Spleen (tissue), 11 donors: ENCODE data around the gene FGF14. TPM values are rescaled to one million over a fixed set of nuclear protein-coding genes. Genes with fewer than 3 reads are reported as not detected.

Source experiments
- DNase-seq: peaks from one replicate; pipeline ENCODE4 v3.0.0-alpha.2; 2020
- H3K27ac ChIP-seq, 8 donors: fragments of 200-600 bp; sonication (generic) in 7 of 8; 1 replicate in 4 of 8; 2 replicates in 4 of 8; pipeline versions ENCODE4 v1.5.0 to v1.8.0; 2016 to 2021; ENCODE audit warnings: inconsistent platforms in 4 of 8, mild to moderate bottlenecking in 4 of 8, moderate library complexity in 1 of 8
- H3K27me3 ChIP-seq, 7 donors: fragments of 200-600 bp; sonication (generic) in 6 of 7; replicated peaks in 1 of 7; 1 replicate in 4 of 7; 2 replicates in 3 of 7; pipeline versions ENCODE4 v1.5.0 to v1.8.0; 2016 to 2021; ENCODE audit warnings: inconsistent platforms in 3 of 7, mild to moderate bottlenecking in 1 of 7
- H3K36me3 ChIP-seq, 6 donors: fragments of 200-600 bp; sonication (generic) in 5 of 6; 1 replicate in 4 of 6; 2 replicates in 2 of 6; pipeline versions ENCODE4 v1.5.0 to v1.8.0; 2016 to 2021; ENCODE audit warnings: inconsistent platforms in 2 of 6
- H3K4me1 ChIP-seq, 6 donors: fragments of 200-600 bp; sonication (generic) in 5 of 6; 1 replicate in 3 of 6; 2 replicates in 3 of 6; pipeline versions ENCODE4 v1.5.0 to v1.8.0; 2016 to 2021; ENCODE audit warnings: inconsistent platforms in 3 of 6
- H3K4me3 ChIP-seq, 8 donors: fragments of 200-600 bp; sonication (generic) in 7 of 8; 1 replicate in 4 of 8; 2 replicates in 4 of 8; pipeline versions ENCODE4 v1.5.0 to v1.8.0; 2016 to 2021; ENCODE audit warnings: inconsistent platforms in 4 of 8, mild to moderate bottlenecking in 4 of 8, moderate library complexity in 2 of 8
- H3K9me3 ChIP-seq, 8 donors: fragments of 200-600 bp; sonication (generic) in 7 of 8; 1 replicate in 4 of 8; 2 replicates in 4 of 8; pipeline versions ENCODE4 v1.5.0 to v1.8.0; 2016 to 2021; ENCODE audit warnings: inconsistent platforms in 4 of 8
- POLR2A ChIP-seq, 3 donors: fragments of 450-650 bp; IDR thresholded peaks; one replicate each; pipeline ENCODE4 v1.5.1; 2017; ENCODE audit warnings: antibody characterized with exemption in 3 of 3, mild to moderate bottlenecking in 1 of 3
- POLR2AphosphoS5 ChIP-seq, 3 donors: sonication (generic); formaldehyde crosslinking; IDR thresholded peaks; one replicate each; pipeline ENCODE4 v1.5.1; 2017; ENCODE audit warnings: antibody characterized with exemption in 3 of 3
- WGBS, 5 donors: extraction: QIAGEN DNeasy Blood & Tissue Kit in 3 of 5; methylation state at CpG; one replicate each; pipeline versions ENCODE4 v1.1.5 to v1.1.7; 2013 to 2018; 5-methylcytosine and 5-hydroxymethylcytosine counted together
- intact Hi-C: fragments of 100-400 bp; cut with DNase I; formaldehyde crosslinking; loops from one replicate; pipeline ENCODE4 v1.15.0; 2023; ENCODE audit warnings: low total_unique reads
- polyA plus RNA-seq, 3 donors: library from polyadenylated mRNA; stranded (reverse); fragments of 200-250 nt; gene quantifications; one replicate each; pipeline ENCODE4 v1.2.1, GENCODE V29; 2013
- total RNA-seq, 7 donors: library from RNA; depleted of rRNA in 3 of 7; stranded (reverse); fragments of >200 nt in 3 of 7; fragmentation: NEBNext Ultra II Directional in 4 of 7; extraction: Animal tissue kit (Norgen Biotek cat#: 25700) in 4 of 7; gene quantifications; one replicate each; pipeline versions ENCODE4 v1.1.0 to v1.2.1, GENCODE V29; 2016 to 2021
- TF ChIP-seq, protein P1 (sequence below), 11 experiments: fragments of 200-600 bp in 7 of 11; fragments of 450-650 bp in 4 of 11; sonication (generic) in 4 of 11; IDR thresholded peaks in 8 of 11; conservative IDR thresholded peaks in 3 of 11; 1 replicate in 7 of 11; 2 replicates in 4 of 11; pipeline versions ENCODE4 v1.4.0 to v1.8.0; 2016 to 2021; ENCODE audit warnings: antibody characterized with exemption in 11 of 11, inconsistent platforms in 4 of 11, mild to moderate bottlenecking in 1 of 11
- donor health status: healthy with polysubstance abuse.
- donor health status: DM: no; HTN: no; CAD: no; lungs with moderate emphysema.
- donor health status: DM: no; HTN: no; CAD: no.
- donor health status: Bipolar disorder and iron deficiency.
- donor health status: healthy.
- donor health status: DM: no; HTN: no; CAD: no.
- donor health status: DM: yes; HTN: yes; CAD: no.

Gene FGF14
- total and polyA plus RNA-seq, 10 donors = 0.03 to 1.1 (median 0.05) TPM; not detected in 3

- DNase-seq = no peak
- no peaks in the 10 kb centered on the region for H3K27me3 ChIP-seq
- H3K4me3 ChIP-seq = no peak overlapping the region
- TF ChIP-seq POLR2AphosphoS5 (IDR thresholded peaks at IDR 0.05) = no peak
- no peak for TF ChIP-seq POLR2A (IDR thresholded peaks at IDR 0.05)
- TF ChIP-seq, protein P1, sequence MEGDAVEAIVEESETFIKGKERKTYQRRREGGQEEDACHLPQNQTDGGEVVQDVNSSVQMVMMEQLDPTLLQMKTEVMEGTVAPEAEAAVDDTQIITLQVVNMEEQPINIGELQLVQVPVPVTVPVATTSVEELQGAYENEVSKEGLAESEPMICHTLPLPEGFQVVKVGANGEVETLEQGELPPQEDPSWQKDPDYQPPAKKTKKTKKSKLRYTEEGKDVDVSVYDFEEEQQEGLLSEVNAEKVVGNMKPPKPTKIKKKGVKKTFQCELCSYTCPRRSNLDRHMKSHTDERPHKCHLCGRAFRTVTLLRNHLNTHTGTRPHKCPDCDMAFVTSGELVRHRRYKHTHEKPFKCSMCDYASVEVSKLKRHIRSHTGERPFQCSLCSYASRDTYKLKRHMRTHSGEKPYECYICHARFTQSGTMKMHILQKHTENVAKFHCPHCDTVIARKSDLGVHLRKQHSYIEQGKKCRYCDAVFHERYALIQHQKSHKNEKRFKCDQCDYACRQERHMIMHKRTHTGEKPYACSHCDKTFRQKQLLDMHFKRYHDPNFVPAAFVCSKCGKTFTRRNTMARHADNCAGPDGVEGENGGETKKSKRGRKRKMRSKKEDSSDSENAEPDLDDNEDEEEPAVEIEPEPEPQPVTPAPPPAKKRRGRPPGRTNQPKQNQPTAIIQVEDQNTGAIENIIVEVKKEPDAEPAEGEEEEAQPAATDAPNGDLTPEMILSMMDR (IDR thresholded peaks at IDR 0.05 in 8 of 11, conservative IDR thresholded peaks at IDR 0.05 in 3 of 11) = no peak
- WGBS, 5 donors = 52 to 80% (median 67%) methylated on average over 1 of the region's 1 CpG
- H3K9me3 ChIP-seq = no peaks in the 10 kb centered on the region
- intact Hi-C loops = no loop called here
- no peak overlapping the region for H3K27ac ChIP-seq
- H3K4me1 ChIP-seq = no peaks in the 10 kb centered on the region
- H3K36me3 ChIP-seq = no peaks in the 10 kb centered on the region
These were observed 590.0 kb downstream of the FGF14 start for GRCh38 chr13:101811881-101812280.

DNA sequence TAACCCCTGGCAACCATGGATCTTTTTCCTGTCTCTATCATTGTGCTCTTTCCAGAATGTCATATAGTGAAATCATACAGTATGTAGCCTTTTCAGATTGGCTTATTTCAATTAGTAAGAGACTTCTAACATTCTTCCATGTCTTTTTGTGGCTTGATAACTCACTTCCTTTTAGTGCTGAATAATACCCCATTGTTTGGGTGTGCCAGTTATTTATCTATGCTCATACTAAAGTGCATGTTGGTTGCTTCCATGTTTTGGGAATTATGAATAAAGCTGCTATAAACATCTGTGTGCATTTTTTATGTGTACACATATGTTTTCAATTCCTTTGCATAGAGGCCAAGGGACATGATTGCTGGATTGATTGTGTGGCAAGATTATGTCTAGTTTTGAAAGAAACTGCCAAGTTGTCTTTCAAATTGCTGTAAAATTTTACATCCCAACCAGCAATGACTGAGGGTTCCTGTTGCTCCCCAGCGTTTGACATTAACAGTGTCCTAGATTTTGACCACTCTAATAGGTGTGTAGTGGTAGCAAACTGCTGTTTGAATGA is 590.5 kb downstream of the FGF14 start:
- no peaks in the 10 kb centered on the region for H3K9me3 ChIP-seq
- intact Hi-C loops = no loop called here
- WGBS, 5 donors = 64 to 85% (median 79%) methylated on average over 1 of the region's 1 CpG

DNA sequence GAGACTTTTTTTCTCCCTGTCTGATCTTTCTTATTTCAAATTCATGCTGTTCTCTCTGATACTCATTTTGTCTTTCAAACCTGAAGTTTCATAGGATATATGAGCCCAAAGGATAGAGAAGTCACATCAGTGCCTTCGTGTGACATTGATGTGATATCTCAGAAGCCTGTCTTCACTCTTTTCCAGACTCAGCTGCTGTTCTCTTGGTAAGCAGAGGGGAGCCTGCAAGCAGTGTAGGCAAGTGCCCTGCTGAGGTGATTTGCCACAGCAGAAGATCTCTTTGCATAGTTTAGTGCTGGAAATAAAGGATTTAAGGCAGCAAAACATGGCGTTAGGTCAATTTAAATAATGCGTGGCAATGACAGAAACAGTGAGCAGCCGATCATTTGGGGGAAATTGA is 602.7 kb downstream of the FGF14 start:
- Histone ChIP-seq H3K9me3 (no peaks in the 10 kb centered on the region), H3K36me3 (no peaks in the 10 kb centered on the region), H3K4me3 (no peak overlapping the region), H3K27me3 (no peaks in the 10 kb centered on the region), H3K27ac (no peak overlapping the region), H3K4me1 (no peaks in the 10 kb centered on the region)
- DNase-seq = no peak
- intact Hi-C loops = no loop called here
- TF ChIP-seq POLR2AphosphoS5 (IDR thresholded peaks at IDR 0.05) (no peak), POLR2A (IDR thresholded peaks at IDR 0.05) (no peak)
- TF ChIP-seq, protein P1 (IDR thresholded peaks at IDR 0.05 in 8 of 11, conservative IDR thresholded peaks at IDR 0.05 in 3 of 11) = no peak
- 60 to 72% (median 63%) methylated on average over 4 of the region's 4 CpGs for WGBS, 5 donors

More for the DNA sequence above, 590.5 kb downstream of the FGF14 start:
- TF ChIP-seq, protein P1 (IDR thresholded peaks at IDR 0.05 in 8 of 11, conservative IDR thresholded peaks at IDR 0.05 in 3 of 11) = no peak
- TF ChIP-seq POLR2A (IDR thresholded peaks at IDR 0.05) (no peak), POLR2AphosphoS5 (IDR thresholded peaks at IDR 0.05) (no peak)
- Histone ChIP-seq H3K27me3 (no peaks in the 10 kb centered on the region), H3K4me3 (no peak overlapping the region), H3K36me3 (no peaks in the 10 kb centered on the region), H3K4me1 (no peaks in the 10 kb centered on the region), H3K27ac (no peak overlapping the region)
- DNase-seq = no peak

DNA sequence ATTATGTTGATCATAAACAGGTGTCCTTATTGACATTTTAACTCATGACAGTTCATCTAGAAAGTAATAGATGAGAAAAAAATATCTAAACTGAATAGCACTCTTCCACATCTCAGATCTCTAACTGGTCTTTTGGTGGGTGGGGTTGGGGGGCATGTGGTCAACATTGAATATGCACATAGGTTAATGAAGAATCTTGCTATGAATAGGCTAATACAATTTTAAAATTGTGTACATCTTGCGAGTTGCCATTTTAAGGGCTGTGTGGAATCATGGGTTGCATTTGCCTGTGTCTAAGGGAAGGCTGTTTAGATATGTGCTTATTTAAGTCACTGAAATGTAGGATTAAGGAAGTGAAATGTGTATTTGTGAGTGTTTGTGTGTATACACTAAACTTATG is 603.4 kb downstream of the FGF14 start:
- Histone ChIP-seq H3K27ac (no peak overlapping the region), H3K4me1 (no peaks in the 10 kb centered on the region), H3K36me3 (no peaks in the 10 kb centered on the region), H3K9me3 (no peaks in the 10 kb centered on the region), H3K27me3 (no peaks in the 10 kb centered on the region), H3K4me3 (no peak overlapping the region)
- TF ChIP-seq, protein P1 (IDR thresholded peaks at IDR 0.05 in 8 of 11, conservative IDR thresholded peaks at IDR 0.05 in 3 of 11) = no peak
- TF ChIP-seq POLR2A (IDR thresholded peaks at IDR 0.05) (no peak), POLR2AphosphoS5 (IDR thresholded peaks at IDR 0.05) (no peak)
- DNase-seq = no peak
- intact Hi-C loops = no loop called here
- WGBS, 5 donors = 0 to 81% (median 48%) methylated on average over 1 of the region's 1 CpG
